Astrocyte of the cerebellum (primary cell): ENCODE results near the gene GTF2H4.
"Not testable (repeated sequence)": the region's sequence is repeated elsewhere in the genome, so short reads cannot be mapped to it uniquely, and the experiment has no call there.

ENCODE experiments used
- DNase-seq: peaks from one replicate; pipeline ENCODE4 v3.0.0-alpha.2; 2011; ENCODE audit warnings: low read depth
- H3K4me3 ChIP-seq: 2 replicates; pipeline ENCODE4 v1.5.1; 2011; ENCODE audit warnings: mild to moderate bottlenecking, low read depth, low read length, moderate library complexity
- in situ Hi-C: cut with HindIII; loops from 2 replicates; pipeline ENCODE4 v1.10.0; 2017; ENCODE audit warnings: low sequenced_read_pairs
- TF ChIP-seq, protein P1 (sequence below): IDR thresholded peaks from 2 replicates; pipeline ENCODE4 v1.5.1; 2012; ENCODE audit warnings: low read length, low read depth, moderate library complexity, mild to moderate bottlenecking; ENCODE audit errors: missing control alignments

GTF2H4 gene

DNA sequence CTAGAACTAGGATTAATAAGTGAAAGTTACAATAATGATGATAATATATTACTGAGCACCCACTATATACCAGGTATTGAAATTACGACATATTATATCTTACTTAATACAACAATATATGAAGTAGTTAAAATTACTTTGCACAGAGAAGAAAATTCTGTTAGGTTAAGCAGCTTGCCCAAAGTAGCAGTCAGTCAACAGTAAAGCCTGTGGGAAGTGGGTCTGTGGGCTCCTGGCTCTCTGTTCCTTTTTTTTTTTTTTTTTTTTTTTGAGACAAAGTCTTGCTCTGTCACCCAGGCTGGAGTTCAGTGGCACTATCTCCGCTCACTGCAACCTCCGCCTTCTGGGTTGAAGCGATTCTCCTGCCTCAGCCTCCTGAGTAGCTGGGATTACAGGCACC is 4.8 kb upstream of the GTF2H4 start:
- no peak overlapping the region for H3K4me3 ChIP-seq
- TF ChIP-seq, protein P1, sequence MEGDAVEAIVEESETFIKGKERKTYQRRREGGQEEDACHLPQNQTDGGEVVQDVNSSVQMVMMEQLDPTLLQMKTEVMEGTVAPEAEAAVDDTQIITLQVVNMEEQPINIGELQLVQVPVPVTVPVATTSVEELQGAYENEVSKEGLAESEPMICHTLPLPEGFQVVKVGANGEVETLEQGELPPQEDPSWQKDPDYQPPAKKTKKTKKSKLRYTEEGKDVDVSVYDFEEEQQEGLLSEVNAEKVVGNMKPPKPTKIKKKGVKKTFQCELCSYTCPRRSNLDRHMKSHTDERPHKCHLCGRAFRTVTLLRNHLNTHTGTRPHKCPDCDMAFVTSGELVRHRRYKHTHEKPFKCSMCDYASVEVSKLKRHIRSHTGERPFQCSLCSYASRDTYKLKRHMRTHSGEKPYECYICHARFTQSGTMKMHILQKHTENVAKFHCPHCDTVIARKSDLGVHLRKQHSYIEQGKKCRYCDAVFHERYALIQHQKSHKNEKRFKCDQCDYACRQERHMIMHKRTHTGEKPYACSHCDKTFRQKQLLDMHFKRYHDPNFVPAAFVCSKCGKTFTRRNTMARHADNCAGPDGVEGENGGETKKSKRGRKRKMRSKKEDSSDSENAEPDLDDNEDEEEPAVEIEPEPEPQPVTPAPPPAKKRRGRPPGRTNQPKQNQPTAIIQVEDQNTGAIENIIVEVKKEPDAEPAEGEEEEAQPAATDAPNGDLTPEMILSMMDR = no peak
- in situ Hi-C loops = no loop called here
- DNase-seq = no peak

DNA sequence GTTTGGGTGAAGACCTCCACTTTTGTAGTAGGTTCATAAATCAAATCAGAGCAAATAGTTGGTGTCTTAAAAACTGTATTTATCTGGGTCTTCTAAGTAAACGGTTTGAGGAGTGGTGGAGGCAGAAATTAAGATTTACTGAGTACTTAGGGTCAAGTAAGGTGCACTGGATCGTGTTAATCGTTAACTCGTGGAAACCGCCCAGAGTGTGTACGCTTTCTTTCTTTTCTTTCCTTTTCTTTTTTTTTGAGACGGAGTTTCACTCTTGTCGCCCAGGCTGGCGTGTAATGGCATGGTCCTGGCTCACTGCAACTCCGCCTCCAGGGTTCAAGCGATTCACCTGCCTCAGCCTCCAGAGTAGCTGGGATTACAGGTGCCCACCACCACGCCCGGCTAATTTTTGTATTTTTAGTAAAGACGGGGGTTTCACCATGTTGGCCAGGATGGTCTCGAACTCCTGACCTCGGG is 683 bp upstream of the GTF2H4 start:
- DNase-seq, in situ Hi-C loops: not testable (repeated sequence)
- H3K4me3 ChIP-seq = peak overlapping the region; percentile 99

DNA sequence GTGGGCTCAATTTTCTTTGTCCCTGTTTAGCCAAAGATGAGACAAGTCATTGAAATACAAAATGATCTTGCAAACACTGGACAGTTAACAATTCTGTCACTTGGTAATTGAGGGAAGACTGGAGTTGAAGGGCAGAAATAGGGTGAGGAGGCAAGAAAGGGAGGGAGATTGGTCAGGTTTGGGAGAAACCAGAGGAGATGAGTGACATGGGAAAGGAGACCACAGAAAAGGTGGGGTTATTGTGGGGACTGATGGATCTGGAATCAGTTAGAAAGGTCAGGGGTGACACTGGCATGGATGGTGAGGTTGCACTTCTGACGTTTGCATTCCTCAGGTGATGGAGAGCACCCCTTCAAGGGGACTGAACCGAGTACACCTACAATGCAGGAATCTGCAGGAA is 693 bp downstream of the GTF2H4 start:
- in situ Hi-C loops = no loop called here
- H3K4me3 ChIP-seq = peak overlapping the region; percentile 99
- TF ChIP-seq, protein P1 = no peak
- no peak for DNase-seq

DNA sequence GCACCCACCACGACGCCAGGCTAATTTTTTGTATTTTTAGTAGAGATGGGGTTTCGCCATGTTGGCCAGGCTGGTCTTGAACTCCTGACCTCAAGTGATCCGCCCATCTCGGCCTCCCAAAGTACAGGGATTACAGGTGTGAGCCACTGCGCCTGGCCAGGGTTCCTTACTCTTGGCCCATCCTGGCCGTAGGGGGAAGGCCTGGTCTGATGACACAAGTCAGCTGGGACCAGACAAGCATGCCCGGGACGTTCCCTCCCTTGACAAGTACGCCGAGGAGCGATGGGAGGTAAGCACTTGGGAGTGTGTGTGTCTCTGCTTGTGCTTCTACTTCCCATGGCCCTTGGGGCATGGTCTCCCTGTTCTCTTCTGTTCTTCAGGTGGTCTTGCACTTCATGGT is 2.5 kb downstream of the GTF2H4 start:
- H3K4me3 ChIP-seq, DNase-seq, in situ Hi-C loops: not testable (repeated sequence)

DNA sequence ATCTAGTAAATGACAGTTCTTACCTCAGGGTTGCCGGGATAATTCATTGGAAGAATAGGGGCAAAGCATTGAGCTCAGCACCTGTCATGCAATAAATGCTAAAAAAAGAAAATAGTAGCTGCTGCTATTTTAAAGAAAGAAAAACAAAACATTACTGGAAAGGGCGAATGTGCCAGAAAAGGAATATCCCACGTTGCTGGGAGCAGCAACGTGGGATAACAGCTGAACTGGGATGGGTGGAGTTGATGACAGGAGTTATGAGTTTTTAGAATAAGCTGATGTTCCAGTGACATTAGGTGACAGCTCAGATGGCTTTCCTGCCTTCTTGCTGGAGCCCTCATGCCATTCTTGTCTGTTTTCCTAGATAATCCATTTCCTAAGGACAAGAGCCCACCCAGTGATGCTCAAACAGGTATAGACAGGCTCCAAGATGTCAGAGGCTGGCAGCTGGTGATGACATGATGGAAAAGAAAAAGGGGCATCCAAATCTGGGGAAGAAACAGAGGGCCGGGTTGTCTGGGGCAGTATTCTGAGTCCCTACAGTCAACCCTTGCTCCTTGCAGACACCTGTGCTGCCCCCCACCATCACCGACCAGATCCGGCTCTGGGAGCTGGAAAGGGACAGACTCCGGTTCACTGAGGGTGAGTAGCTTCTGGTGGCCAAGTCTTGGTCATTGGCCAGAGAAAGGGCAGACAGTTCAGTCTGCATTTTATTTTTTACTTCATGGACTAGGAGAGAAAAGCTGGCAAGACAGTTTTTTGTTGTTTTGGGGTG is 4.9 kb downstream of the GTF2H4 start:
- TF ChIP-seq, protein P1 = no peak
- H3K4me3 ChIP-seq = no peak overlapping the region
- no peak for DNase-seq
- in situ Hi-C loops = no loop called here

DNA sequence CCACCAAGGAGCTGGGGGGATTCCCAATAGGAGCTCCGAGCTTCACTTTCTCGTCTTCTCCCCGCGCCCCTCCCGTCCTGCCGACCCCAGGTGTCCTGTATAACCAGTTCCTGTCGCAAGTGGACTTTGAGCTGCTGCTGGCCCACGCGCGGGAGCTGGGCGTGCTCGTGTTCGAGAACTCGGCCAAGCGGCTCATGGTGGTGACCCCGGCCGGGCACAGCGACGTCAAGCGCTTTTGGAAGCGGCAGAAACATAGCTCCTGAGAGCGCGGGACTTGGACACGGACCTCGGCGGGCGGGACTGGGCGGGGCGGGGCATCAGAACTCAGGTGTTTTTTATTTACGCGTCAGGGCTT is 5.7 kb downstream of the GTF2H4 start:
- H3K4me3 ChIP-seq = peak overlapping the region; percentile 55
- TF ChIP-seq, protein P1 = no peak
- in situ Hi-C loops = no loop called here
- DNase-seq = no peak

DNA sequence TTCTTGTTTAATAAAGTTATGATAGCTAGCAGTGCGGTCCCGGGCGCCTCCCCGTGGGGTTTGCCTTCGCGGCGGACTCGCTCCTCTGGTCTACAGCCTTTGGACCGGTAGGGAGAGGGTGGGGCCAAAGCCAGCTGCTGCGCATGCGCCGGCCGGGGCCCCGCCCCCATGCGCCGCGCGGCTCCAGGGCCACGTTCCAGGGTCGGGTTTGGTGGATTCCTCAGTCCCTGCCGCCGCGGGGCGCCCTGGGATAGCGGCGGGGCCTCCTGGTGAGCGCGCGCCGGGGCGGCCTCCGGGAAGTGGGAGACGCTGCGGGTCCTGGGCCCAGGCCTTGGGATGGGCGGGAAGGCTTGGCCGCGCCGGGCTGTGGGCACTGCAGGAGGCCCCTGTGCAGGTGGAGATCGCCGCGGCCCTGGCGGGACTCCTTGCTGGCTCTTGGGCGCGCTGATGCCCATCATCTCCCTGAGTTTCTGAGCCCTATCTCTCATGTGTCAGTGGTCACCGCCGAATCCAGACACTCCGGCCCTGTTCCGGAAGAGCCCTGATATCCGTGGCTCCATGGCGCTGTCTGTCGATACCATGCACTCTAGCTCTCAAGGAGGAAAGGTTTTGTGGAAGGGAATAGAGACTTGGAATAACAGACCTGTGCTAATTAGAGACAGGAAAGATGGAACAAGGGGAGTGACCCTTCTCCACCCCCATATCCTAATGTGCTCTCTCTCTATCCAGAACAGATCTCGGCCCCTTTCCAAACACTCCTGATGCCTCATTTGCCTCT is 6.3 kb downstream of the GTF2H4 start, which contains the start of gene VARS2:
TSS of gene VARS2 (plus strand) at position 163 of the 778 bp plus-strand sequence. CDS start at position 762, 599 bp downstream.
- in situ Hi-C loops = no loop called here
- H3K4me3 ChIP-seq = peak within 1 kb of the TSS; percentile 55
- TF ChIP-seq, protein P1 = peak; percentile 38
- DNase-seq = peak; percentile 36
